GM11168 (cell line): ENCODE measurements around the gene SSBP2.
"Not testable (repeated sequence)": the region's sequence is repeated elsewhere in the genome, so short reads cannot be mapped to it uniquely, and the experiment has no call there.

Source experiments
- in situ Hi-C: fragments of 300-500 bp; cut with MboI; formaldehyde crosslinking; loops from one replicate; pipeline ENCODE4 v1.12.0; 2022; ENCODE audit warnings: low sequenced_read_pairs; ENCODE audit not compliant: unreplicated experiment

SSBP2 gene

DNA sequence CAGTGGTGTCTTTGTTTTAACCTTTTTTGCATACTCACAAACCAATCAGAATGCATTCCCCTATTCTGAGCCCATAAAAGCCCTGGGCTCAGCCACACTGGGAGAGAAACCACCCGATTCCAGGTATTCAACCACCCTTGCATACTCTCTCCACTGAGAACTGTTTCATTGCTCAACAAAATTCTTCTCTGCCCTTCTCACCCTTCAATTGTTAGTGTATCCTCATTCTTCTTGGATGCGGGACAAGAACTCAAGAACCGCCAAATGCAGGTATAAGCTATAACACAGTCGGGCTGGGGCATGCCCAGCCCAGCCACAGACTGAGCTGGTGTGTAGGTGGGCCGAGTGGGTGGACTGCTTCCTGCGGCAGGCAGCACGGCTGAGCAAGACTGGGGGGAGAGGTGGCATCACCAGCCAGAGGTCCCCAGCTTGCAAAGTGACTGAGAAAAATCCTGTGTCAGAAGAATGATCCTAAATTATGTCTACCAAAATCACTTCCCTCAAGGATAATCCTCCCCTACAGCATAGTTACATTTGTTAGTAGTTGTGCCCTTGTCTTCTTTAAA is 141.0 kb downstream of the SSBP2 start:
- in situ Hi-C loops: no loop called here

DNA sequence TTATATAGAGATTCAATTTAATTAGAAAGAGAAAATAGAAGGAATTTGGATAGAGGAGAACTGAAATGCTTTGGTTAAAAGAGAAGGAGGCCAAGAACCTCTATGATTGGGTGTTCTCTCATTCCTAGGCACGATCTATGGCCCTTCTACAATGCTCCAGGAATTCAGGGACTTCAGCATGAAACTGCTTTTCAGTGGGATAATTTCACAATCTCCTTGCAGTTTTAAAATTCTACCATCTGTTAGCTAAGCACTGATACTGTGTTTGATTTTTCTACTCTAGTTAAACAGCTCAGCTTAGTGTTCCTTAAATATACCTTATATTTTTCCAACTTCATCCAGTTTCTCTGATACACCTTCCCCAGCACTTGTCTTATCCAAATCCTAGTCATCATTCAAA is 141.9 kb downstream of the SSBP2 start:
- in situ Hi-C loops: no loop called here

GRCh38 chr5:81607693-81608092 is 143.2 kb downstream of the SSBP2 start:
- in situ Hi-C loops: no loop called here

- in situ Hi-C loops: no loop called here
Observed at GRCh38 chr5:81606150-81606549, 144.7 kb downstream of the SSBP2 start.

DNA sequence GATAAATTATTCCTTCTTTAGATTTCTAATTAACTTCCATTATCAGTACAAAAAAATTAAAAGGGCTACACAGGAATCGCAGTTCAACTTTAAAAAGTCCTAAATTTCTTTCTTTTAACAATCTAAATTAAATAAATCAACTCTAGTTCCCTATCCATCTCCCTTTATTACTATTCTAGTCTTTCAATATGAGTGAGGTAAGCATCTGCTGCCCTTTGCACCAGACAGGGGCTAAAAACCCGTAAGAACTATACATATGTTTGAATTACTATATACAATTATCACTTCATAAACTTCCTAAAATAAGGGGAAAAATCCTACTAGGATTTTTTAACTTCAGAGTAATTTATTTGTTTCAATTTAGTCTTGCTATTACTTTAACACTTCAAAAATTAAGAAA is 145.6 kb downstream of the SSBP2 start:
- in situ Hi-C loops: no loop called here

- in situ Hi-C loops: no loop called here
Observed at GRCh38 chr5:81604193-81604592, 146.7 kb downstream of the SSBP2 start.

DNA sequence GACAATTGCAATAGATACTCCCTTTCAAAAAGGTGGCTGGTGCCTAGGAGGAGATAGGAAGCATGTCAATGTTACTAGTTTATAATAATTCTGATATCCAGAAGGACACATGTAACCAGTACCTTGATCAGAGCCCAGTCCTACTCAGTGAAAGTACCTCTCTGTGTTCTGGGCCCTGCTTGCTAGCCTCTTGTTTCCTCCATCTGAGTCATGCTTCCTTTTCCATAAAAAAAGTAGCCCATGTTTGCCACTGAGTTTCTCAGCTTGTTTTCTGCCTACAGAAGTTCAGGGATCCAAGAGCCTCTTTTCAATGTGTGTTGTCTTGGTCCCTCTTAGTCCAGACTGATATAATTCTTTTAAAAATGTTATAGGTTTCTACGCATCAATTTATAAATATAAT is 149.0 kb downstream of the SSBP2 start:
- in situ Hi-C loops: no loop called here

GRCh38 chr5:81592085-81592484 is 158.8 kb downstream of the SSBP2 start:
- in situ Hi-C loops: not testable (repeated sequence)

- in situ Hi-C loops: no loop called here
Observed at GRCh38 chr5:81590498-81591384, 160.2 kb downstream of the SSBP2 start.

GRCh38 chr5:81579262-81579924 is 171.5 kb downstream of the SSBP2 start:
- in situ Hi-C loops: no loop called here

GRCh38 chr5:81577091-81577490 is 173.8 kb downstream of the SSBP2 start:
- in situ Hi-C loops: no loop called here

DNA sequence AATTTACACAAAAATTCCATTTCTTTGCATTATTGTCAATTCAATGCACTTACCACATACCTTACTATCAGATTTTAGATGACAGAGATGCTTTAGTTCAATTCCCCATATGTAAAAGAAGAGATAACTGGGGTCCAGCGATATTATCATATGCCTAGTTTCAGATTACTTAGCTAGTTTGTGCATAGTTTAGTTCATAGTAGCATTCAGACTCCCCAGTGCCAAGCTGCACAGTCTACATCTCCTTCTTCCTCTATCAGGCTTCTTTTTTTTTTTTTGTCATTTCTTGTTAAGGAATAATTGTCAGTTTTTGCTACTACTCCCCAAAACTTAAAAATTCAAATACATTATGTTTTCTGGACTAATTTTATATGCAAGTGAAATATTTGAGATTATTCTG is 175.0 kb downstream of the SSBP2 start:
- in situ Hi-C loops: no loop called here

DNA sequence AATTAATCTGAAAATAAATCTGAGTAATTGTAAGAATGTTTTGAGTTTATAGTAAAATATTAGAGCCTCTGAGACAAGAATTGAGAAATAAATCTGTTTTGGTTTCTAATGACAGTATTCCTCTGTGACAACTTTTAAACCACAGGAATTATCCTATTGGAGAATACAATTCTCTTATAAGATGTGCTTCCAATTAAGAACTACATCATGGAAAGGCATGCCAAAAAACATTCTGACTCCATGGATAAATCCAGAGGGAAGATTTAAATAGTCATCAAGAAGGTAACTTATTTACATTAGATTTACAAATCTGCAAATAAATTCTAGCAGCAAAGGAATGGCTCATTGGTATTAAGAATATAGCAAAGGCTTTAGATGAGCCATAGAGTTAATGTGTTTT is 178.7 kb downstream of the SSBP2 start:
- in situ Hi-C loops: no loop called here

- in situ Hi-C loops: no loop called here
Observed at GRCh38 chr5:81558188-81558587, 192.7 kb downstream of the SSBP2 start.

GRCh38 chr5:81556809-81557208 is 194.1 kb downstream of the SSBP2 start:
- in situ Hi-C loops: no loop called here

- in situ Hi-C loops: no loop called here
Observed at GRCh38 chr5:81555865-81556264, 195.0 kb downstream of the SSBP2 start.

- in situ Hi-C loops: no loop called here
Observed at GRCh38 chr5:81554647-81555046, 196.2 kb downstream of the SSBP2 start.

GRCh38 chr5:81553567-81554212 is 197.2 kb downstream of the SSBP2 start:
- in situ Hi-C loops: no loop called here

GRCh38 chr5:81552852-81553566 is 197.9 kb downstream of the SSBP2 start:
- in situ Hi-C loops: no loop called here

- in situ Hi-C loops: no loop called here
Observed at GRCh38 chr5:81549123-81549522, 201.8 kb downstream of the SSBP2 start.
